NCI-H526 treated with DMSO at 0.1 percent for 48 hours (cell line): ENCODE data around the gene AMFR.

Source experiments
- DNase-seq: peaks from one replicate; lab custom pipeline; 2025; lab: John Stamatoyannopoulos, UW

Gene AMFR

GRCh38 chr16:56425439-56425832 is at the start of gene AMFR:
TSS of gene AMFR (minus strand) at chr16:56425545. CDS start at chr16:56425327, 218 bp downstream.
- DNase-seq = no peak

DNA sequence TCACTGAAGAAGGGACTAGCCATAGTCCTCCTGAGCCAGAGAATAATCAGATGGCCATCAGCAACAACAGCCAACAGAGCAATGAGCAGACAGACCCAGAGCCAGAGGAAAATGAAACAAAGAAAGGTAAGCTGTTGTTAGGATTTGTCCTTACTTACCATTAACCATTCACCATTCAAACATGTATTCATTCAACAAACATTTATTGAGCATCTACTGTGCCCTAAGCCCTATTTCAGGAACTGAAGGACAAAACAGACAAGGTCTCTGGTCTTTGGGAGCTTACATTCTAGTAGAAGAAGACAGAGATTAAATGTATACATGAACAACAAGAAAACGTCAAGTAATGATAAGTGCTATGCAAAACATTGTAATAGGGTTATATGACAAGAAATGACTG is 45.3 kb upstream of the AMFR start:
- DNase-seq = no peak

GRCh38 chr16:56470232-56470631 is 44.9 kb upstream of the AMFR start:
- no peak for DNase-seq

GRCh38 chr16:56469748-56470147 is 44.4 kb upstream of the AMFR start:
- DNase-seq = no peak

GRCh38 chr16:56468800-56469199 is 43.5 kb upstream of the AMFR start:
- no peak for DNase-seq

GRCh38 chr16:56466344-56466743 is 41.0 kb upstream of the AMFR start:
- no peak for DNase-seq

DNA sequence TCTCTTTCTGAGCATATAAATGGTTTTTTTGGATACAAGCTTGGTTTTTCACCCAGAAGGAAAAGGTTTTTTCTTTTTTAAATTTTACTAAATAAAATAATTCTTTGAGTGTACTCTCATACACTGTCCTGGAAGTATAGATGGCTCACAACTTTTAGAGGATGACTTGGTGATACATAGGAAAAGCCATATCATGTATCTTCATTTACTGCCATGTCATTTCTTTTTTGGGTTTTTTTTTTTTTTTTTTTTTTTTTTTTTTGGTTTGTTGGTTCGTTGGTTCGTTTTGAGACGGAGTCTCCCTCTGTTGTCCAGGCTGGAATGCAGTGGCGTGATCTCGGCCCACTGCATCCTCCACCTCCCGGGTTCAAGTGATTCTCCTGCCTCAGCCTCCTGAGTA is 37.8 kb upstream of the AMFR start:
- DNase-seq = no peak

DNA sequence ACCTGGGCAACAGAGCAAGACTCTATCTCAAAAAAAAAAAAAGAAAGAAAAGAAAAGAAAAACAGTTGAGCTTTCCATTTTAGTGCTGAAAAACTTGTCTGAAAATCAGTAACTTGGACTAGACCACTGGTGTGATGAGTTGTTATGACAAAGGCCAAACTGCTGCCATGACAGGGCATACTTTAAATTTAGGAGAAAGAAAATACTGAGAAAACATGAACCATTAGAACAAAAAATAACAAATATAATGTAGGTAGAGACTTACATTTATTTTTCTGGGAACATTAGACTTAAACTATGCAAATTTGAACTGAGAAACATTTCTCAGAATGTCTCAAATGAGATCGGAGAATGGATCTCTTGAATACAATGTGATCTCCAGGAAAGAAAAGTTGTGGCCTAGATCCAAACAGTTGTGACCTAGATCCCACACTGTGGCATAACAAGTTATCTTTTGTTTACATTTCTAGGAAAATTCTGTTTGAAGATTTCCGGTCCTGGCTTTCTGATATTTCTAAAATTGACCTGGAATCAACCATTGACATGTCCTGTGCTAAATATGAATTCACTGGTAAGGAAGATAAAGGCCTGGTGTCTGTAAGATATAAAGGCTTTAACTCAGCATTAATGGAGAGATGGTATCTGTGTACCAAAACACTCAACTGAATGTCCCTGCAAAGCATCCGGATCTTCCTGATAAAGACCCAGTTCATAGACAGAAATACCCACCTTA is 36.9 kb upstream of the AMFR start:
- DNase-seq = no peak

GRCh38 chr16:56460101-56460500 is 34.8 kb upstream of the AMFR start:
- DNase-seq = no peak

DNA sequence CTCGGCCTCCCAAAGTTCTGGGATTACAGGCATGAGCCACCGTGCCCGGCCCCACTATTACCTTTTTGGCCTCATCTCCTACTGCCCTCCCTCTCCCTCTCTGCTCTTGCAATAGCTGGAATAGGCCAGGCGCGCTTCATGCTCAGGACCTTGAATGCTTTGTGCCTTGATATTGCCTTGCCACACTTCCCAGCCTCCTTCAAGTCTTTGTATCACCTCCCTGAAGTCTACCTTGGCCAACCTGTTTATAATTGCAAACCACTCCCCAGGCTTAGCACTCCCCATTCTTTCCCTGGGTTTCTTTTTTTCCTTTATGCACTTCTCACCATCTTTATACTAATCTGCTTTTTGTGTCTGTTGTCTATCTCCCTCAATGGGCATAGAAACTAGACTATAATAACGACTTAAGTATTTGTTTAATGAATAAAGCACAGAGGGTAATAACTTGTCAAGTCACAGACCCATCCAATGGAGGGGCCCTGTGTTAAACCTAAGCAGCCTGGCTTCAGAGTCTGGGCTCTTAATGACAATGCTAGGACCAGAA is 32.7 kb upstream of the AMFR start:
- DNase-seq = no peak

GRCh38 chr16:56451753-56452689 is 26.7 kb upstream of the AMFR start:
- DNase-seq = peak; percentile 5

DNA sequence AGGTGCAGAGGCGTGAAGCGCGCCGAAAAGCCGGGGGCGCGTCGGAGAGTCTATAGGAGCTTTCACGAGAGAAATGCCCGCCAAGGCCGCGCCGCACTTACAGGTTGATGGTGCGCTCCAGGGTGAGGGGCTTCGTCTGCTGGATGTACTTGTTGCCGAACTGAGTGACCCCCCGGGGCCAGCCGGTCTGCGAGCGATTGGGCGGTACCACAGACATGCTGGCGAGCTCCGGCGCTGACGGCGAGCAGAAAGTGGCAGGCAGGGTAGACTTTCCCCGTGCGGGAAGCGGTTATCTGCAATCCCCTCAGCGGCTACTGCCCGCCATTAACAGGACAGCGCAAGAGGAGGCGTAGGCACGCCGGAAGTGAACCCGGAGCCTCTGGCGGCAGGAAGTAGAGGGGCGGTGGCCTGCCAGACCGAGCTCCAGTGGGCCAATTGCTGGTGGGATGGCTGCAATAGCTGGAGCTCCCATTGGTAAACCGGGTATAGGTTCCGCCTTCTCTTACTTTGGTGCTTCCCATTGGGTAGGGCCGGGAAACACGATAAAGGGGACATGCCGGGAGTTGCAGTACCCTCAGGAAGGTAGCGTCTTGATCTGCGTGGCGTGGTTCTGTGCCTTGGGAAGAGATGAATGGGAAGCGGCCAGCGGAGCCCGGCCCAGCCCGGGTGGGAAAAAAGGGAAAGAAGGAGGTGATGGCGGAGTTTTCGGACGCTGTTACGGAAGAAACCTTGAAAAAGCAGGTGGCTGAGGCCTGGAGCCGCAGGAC is 25.8 kb upstream of the AMFR start, which contains the start of the genes NUDT21 and OGFOD1:
Gene NUDT21, minus strand, starts transcription at position 347 of the 767 bp plus-strand sequence. Its CDS starts 130 bp downstream, at position 217.
Gene OGFOD1, plus strand, starts transcription at position 569 of the 767 bp plus-strand sequence. Its CDS starts 59 bp downstream, at position 628.
- peak; percentile 92 for DNase-seq

GRCh38 chr16:56450275-56450985 is 25.1 kb upstream of the AMFR start:
- no peak for DNase-seq

DNA sequence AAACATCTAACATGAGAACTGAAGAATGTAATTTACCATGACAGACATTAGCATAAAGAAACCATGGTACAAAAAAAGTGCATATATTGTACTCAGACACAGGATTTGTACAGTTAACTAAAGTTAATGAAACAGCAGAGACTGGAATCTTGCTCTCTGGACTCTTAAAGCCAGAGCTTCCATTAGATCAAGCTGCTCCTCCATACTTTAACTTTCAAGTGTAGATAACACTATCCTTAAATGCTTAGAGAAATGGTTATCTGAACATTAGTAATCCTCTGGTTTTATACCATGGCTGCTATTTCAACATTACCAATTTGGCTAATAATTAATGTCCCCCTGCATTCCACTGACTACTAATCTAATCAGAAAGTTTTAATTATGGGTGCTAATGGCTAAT is 22.7 kb upstream of the AMFR start:
- DNase-seq = no peak

GRCh38 chr16:56447286-56447685 is 21.9 kb upstream of the AMFR start:
- DNase-seq = no peak

GRCh38 chr16:56438038-56438437 is 12.7 kb upstream of the AMFR start:
- DNase-seq = no peak

GRCh38 chr16:56436258-56436657 is 10.9 kb upstream of the AMFR start:
- DNase-seq = no peak

- DNase-seq = no peak
Observed at GRCh38 chr16:56428091-56428490, 2.7 kb upstream of the AMFR start.

GRCh38 chr16:56426585-56426984 is 1.2 kb upstream of the AMFR start:
- no peak for DNase-seq

- no peak for DNase-seq
Observed at GRCh38 chr16:56424791-56425438, 430 bp downstream of the AMFR start.

GRCh38 chr16:56424404-56424764 is 961 bp downstream of the AMFR start:
- peak; percentile 3 for DNase-seq
